Measurements from ENCODE around the gene CHD9. TPM values are rescaled to one million over a fixed set of nuclear protein-coding genes. Genes with fewer than 3 reads are reported as not detected.
A peak's percentile ranks its signal among the peaks of the same experiment; 100 is the strongest.

CHD9 gene
- total RNA-seq, 4 donors from 2014 or later, result 82.2 to 114 (median 91.3) TPM

GRCh38 chr16:53052519-53053501 lies 2.0 kb upstream of the CHD9 start, which contains the start of gene CHD9NB:
Gene CHD9NB, minus strand, starts transcription at chr16:53052897. Its CDS starts 8,739 bp downstream, at chr16:53044158.
- no peak within 1 kb of the TSS for H3K4me3 ChIP-seq
- DNase-seq (ENCODE audit: low spot score in 2 of 2), result no peak
- WGBS, 2 donors, result 48 to 51% methylated on average over 2 of the region's 2 CpGs
- TF ChIP-seq, protein P1, sequence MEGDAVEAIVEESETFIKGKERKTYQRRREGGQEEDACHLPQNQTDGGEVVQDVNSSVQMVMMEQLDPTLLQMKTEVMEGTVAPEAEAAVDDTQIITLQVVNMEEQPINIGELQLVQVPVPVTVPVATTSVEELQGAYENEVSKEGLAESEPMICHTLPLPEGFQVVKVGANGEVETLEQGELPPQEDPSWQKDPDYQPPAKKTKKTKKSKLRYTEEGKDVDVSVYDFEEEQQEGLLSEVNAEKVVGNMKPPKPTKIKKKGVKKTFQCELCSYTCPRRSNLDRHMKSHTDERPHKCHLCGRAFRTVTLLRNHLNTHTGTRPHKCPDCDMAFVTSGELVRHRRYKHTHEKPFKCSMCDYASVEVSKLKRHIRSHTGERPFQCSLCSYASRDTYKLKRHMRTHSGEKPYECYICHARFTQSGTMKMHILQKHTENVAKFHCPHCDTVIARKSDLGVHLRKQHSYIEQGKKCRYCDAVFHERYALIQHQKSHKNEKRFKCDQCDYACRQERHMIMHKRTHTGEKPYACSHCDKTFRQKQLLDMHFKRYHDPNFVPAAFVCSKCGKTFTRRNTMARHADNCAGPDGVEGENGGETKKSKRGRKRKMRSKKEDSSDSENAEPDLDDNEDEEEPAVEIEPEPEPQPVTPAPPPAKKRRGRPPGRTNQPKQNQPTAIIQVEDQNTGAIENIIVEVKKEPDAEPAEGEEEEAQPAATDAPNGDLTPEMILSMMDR (IDR thresholded peaks at IDR 0.05), result no peak
- TF ChIP-seq EP300 (IDR thresholded peaks at IDR 0.05), result no peak
- no peak for TF ChIP-seq POLR2A (IDR thresholded peaks at IDR 0.05)
- H3K27ac ChIP-seq, result no peak within 1 kb of the TSS
- H3K4me1 ChIP-seq, result peaks cover 0 to 43% (median 13%) of the 10 kb centered on the region in 4 donors
- H3K36me3 ChIP-seq, result no peaks in the 10 kb centered on the region
- H3K27me3 ChIP-seq, result no peaks in the 10 kb centered on the region
- H3K9me3 ChIP-seq, result no peaks in the 10 kb centered on the region

DNA sequence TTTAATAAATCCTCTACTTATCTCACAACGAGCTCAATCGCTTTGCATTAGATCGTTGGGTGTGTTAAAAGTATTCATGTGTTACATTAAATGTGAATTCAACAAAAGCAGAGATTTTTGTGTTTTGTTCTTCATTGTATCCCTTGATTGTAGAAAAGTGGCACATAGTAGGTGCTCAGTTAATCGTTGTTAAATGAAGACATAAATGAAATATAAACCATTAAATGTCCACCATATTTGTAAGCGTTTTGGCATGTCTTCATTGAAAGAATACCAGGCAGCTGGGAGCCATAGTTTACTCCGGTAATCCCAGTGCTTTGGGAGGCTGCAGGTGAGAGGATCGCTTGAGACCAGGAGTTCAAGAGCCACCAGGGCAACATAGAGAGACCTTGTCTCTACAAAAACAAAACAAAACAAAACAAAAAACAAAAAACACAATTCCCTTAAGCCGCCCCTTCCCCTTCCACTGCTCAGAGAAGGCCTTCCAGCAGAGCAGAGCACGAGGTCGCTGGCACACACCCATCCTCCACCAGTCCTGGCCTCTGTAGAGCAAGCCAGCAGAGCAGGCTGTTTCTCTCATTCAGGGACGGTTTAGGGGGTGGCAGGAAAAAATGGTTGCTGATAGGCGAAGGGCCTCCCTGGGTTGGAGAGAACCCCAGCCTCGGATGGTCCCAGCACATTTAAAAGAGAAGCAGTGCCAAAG lies 673 bp upstream of the CHD9 start:
- Histone ChIP-seq H3K4me3 (peak overlapping the region; percentile 61 to 77 (median 73)), H3K9me3 (no peaks in the 10 kb centered on the region), H3K36me3 (no peaks in the 10 kb centered on the region), H3K27ac (peak overlapping the region; percentile 66 to 93 (median 86)), H3K4me1 (peaks cover 0 to 56% (median 18%) of the 10 kb centered on the region in 4 donors), H3K27me3 (no peaks in the 10 kb centered on the region)
- 52 to 56% methylated on average over 13 of the region's 13 CpGs for WGBS, 2 donors
- DNase-seq (ENCODE audit: low spot score in 2 of 2), result no peak
- TF ChIP-seq, protein P1 (IDR thresholded peaks at IDR 0.05), result no peak
- TF ChIP-seq POLR2A (IDR thresholded peaks at IDR 0.05) (no peak), EP300 (IDR thresholded peaks at IDR 0.05) (no peak)

DNA sequence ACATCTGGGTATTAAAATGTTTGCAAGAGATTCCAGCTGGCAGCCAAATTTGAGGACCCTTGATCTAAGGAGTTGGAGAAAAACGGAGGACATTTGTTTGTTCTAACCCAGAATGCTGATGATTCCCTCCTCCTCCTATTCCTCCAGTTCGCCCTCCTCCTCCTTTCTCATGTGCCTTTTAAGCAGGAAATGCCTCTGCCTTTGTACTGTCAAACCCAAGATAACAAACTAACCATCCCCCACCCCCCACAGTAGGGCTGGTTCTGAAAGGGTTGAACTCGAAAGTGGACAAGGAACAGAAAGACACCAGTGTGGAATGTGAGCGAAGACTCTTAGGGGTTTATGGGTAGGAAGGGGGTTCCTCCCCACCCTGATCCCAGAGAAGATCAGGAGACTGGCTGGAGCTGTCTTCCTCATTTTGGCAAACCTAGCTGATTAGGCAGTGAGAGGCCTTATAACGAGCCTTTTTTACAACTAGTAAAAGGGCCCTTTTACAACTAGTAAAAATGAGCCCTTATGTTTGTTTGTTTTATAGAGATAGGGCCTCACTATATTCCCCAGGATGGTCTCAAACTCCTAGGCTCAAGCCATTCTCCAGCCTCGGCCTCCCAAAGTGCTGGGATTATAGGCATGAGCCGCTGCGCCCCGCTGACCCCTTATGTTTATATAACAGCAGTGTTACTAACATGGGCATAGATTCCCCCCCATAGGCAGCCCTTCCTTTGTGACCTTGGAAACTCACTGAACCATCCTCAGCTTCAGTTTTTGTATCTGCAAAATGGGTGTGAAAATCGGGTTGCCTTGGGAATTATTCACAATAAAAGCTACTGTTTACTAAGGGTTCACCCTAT lies 975 bp downstream of the CHD9 start:
- peaks cover 0 to 58% (median 18%) of the 10 kb centered on the region in 4 donors for H3K4me1 ChIP-seq
- 24 to 25% methylated on average over 10 of the region's 10 CpGs for WGBS, 2 donors
- peak in 1 of 2 donors; percentile 59 for DNase-seq (ENCODE audit: low spot score in 2 of 2)
- no peaks in the 10 kb centered on the region for H3K27me3 ChIP-seq
- H3K36me3 ChIP-seq, result no peaks in the 10 kb centered on the region
- H3K4me3 ChIP-seq, result peak overlapping the region; percentile 61 to 77 (median 73)
- no peaks in the 10 kb centered on the region for H3K9me3 ChIP-seq
- TF ChIP-seq EP300 (IDR thresholded peaks at IDR 0.05) (no peak), POLR2A (IDR thresholded peaks at IDR 0.05) (no peak)
- TF ChIP-seq, protein P1 (IDR thresholded peaks at IDR 0.05), result no peak
- peak overlapping the region; percentile 66 to 93 (median 86) for H3K27ac ChIP-seq

DNA sequence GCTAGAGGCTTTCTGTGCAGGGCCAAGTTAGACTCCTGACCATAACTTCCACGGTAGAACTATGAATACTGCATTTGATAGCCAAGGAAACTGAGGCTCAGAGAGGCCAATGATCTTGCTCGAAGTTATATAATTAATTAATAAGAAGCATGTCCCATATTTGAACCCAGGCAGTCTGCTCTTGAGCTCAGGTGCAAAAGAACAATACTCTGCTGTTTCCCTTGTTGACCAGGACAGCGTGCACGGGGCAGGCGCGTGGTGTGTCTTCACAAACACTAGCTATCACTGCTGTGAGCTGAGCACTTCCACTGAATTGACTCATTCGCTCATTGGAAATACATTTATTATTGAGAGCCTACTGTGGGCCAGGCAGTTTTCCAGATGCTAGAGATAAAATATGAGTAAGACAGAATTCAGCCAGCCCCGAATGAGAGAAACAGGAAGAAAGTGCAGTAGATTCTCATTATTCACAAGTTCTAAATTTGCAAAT lies 1.6 kb downstream of the CHD9 start:
- Histone ChIP-seq H3K9me3 (no peaks in the 10 kb centered on the region), H3K27me3 (no peaks in the 10 kb centered on the region), H3K36me3 (no peaks in the 10 kb centered on the region), H3K4me1 (peaks cover 0 to 58% (median 18%) of the 10 kb centered on the region in 4 donors), H3K4me3 (peak overlapping the region in 2 of 4 donors; percentile 61 to 74), H3K27ac (peak overlapping the region in 3 of 4 donors; percentile 81 to 93 (median 91))
- DNase-seq (ENCODE audit: low spot score in 2 of 2), result no peak
- 59 to 63% methylated on average over 8 of the region's 8 CpGs for WGBS, 2 donors
- TF ChIP-seq, protein P1 (IDR thresholded peaks at IDR 0.05), result no peak
- TF ChIP-seq EP300 (IDR thresholded peaks at IDR 0.05), result no peak
- TF ChIP-seq POLR2A (IDR thresholded peaks at IDR 0.05), result no peak
